NCI-H1436 (cell line): ENCODE measurements around the gene SIL1.

Experiments used
- DNase-seq: peaks from one replicate; lab custom pipeline; 2025; lab: John Stamatoyannopoulos, UW

The SIL1 gene

GRCh38 chr5:138955013-138955660, 243.0 kb downstream of the SIL1 start:
- DNase-seq: no peak

- no peak for DNase-seq
These were observed 243.7 kb downstream of the SIL1 start for GRCh38 chr5:138954257-138955012.

DNA sequence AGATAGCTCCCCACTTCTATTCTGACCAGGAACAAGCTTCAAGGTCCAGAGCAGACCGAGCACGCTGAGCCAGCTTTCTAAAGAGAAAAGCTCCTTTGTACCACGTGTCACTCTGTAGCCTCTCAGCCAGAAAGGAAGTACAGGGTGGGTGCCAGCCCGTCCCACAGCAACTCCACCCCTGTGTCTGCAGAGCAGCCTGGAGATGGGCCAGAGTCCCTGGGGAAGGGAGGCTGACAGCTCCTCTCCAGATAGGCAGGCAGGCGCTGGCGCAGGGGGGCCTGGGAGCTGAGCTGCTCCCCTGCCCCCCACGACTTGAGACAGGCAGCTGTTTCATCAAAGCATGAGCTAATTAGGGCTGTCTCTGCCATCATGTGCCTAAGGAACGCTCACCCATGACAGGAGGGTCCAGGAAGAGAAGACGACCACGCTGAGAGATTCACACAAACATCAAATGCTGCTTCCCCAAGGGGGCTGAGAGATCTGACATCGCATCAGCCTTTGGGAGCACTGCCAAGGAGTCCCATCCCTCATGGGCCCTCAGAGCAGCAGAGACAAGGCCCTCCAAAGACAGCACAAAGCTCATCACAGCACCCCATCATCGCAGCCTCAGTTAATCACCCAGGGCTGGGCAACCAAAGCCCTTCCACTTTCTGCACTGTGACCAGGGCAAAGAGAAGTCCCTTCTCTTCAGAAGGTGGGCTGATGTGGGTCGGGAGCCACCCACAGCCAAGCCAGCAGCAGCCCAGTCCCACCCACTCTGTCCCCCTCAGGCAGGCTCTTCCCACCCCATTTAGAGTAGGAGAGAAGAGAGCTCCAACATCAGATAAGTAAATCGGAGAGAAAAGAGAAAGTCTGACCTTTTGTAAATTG, 244.5 kb downstream of the SIL1 start:
- DNase-seq: peak; percentile 76

- no peak for DNase-seq
These were observed 245.2 kb downstream of the SIL1 start for GRCh38 chr5:138952962-138953361.

DNA sequence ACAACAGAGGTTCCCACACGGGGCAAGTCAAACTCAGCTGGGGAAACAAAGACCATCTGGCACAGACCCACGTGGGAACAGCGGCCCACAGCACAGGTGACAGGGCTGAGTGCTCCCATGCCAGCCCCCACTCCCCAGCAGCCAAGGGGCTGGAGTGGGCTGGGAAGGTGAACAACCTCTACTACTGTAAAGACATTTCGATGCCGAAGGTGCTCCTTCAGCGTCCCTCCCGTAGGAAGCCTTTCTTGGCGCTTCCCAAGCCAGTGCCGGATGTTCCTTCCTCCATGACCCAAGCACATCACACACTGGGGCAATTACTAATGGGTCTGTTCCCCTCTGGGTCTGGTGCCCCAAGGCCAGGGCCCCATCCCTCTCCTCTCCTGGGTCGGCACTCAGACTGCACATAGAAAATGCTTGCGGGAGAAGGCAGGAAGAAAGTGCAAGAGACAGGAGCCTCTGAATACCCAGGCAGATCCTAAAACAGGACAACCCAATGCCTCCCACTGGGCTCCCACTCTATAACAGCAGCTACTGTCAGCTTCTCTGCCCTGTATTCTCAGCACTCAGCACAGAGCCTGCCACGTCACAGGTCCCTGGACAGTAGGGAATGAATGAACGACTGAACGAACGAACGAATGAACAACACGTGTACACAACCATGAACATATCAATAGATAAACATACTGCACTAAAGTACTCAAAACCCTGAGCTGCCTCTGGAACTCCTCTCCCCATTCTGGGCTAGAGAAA, 246.0 kb downstream of the SIL1 start:
- no peak for DNase-seq

- DNase-seq: no peak
These were observed 246.8 kb downstream of the SIL1 start for GRCh38 chr5:138951091-138951985.

DNA sequence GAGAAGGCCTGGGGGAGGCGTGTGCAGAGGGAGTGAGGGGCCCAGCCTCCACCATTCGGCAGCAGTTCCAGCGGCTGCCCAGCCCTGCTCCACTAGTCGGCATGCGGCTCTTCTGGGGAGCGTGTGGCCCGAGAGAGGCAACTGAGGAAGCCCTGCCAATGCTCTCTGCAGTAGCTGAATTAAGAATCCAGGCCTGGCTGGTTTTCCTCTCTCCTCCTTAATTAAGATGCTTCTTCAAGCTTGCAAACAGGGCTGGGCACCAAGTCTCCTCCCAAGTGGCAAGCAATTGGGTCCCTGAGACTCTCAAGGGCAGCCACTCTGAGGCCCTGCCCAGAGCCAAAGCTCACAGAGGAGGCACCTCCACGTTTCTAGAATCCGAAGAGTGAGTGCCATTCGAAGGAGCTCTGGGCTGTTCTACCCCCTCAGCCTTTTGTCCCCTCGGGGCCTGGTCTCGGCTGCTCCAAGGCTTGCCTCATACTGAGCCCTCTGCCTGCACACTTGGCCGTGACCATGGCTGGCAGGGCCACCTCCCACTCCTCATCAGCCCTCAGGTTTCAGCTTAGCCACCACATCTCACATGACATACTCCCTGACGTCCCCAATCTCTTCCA, 247.6 kb downstream of the SIL1 start:
- DNase-seq: no peak

DNA sequence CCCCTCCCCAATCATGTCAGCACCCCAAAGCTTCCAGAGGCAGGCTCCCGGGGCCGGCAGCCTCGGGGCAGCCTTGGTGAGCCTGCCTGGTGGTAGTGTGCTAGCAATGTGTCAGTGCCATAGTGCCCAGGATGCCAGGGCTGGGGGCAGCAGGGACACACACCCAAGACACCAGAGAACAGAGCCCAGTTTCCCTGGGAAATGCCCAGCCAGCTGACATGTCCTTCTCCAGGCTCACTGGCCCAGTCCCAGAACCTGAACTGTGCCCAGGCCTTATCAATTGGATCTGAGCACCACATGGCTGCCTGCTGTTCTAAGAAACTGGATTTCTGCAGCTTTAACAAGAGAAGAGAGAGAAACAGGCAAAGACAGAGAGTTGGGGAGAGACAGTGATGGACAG, 248.2 kb downstream of the SIL1 start:
- DNase-seq: no peak

DNA sequence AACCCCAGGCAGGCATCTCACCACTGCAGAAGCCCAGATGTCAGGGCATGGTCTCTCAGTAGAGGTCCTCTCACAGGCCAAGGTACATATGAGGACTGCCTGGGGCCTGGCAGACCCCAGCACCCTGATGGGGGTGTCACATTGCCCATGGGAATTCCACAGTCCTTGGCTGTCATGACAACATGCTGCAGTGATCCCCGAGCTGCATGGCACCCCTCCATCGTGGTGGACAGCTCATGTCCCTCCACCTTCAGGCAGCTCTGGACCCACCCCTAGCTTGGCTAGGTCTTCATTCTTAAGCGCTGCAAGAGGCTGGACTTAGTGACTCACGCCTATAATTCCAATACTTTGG, 249.0 kb downstream of the SIL1 start:
- DNase-seq: no peak

- DNase-seq: no peak
These were observed 249.5 kb downstream of the SIL1 start for GRCh38 chr5:138948471-138949222.

DNA sequence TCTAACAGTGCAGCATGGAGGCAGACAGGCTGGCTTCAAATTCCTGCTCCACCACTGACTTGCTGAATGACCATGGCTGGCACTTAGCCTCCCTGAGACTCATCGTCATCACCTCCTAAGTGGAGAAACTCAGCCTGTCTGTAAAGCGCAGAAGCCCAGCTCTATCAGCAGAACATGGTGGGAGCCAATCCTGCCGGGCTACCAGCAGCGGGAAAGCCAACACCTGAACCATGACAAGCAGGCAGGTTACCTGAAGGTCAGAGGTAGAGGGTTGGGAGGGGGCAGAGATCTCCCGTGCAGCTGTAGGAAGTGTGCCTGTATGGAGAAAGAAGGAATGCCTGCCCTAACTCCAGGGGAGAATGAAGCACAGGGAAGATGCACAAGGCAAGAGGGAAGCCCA, 250.4 kb downstream of the SIL1 start:
- DNase-seq: no peak

GRCh38 chr5:138946831-138947560, 251.2 kb downstream of the SIL1 start:
- DNase-seq: no peak

DNA sequence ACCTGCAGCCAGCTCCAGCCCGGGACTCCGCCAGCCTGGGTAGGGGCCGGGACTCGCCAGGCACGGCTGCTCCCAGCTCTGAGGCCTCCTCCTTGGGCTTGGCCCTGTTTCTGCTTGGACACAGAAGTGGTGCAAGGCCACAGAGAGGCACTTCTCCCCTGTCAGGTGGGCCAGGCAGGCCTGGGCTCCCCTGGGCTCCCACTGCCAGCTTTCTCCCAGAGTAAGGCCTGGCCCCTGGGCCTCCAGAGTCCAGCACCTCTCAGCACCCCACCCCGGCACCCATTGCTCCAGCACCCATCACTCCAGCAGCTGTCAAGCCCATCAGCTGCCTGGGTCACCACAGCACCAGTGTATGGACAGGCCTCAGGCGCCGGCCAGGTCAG, 251.9 kb downstream of the SIL1 start:
- DNase-seq: no peak

DNA sequence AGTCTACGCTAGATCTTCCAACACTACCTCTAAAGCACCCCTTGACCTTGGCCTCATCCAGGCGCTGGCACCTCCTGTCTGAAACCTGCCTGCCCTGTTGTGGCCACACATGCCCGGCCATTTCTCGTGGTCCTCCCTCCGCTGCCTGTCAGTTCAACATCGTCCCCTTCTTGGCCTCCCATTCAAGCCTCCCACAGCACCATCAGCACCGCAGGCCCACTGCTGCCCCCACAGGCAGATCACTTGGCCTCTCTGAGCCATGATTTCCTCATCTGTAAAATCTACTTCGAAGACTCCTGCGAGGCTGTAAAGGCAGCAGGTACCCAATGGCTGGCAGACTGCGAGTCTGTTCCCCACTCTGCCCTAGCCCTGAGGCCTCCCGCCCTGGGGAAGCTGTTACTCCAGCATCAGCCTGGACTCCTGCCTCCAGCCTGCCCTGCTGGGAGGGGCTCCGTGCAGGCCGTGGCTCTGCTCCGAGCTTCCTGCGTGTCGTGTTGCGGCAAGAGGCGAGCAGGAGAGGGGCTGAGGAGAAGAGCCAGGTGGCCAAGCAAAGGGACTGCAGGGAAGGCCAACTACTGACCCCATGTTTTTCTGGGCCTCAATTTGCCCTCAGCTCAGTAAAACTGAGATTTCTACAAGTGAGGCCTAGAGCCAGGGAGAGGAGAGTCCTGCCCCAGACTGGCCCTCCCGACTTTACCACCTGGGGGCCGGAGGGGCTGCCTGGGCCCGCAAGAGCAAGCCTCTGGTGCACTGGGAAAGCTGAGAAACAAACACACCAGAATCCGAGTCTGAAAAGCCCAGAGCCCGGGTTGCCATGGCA, 252.5 kb downstream of the SIL1 start:
- no peak for DNase-seq

DNA sequence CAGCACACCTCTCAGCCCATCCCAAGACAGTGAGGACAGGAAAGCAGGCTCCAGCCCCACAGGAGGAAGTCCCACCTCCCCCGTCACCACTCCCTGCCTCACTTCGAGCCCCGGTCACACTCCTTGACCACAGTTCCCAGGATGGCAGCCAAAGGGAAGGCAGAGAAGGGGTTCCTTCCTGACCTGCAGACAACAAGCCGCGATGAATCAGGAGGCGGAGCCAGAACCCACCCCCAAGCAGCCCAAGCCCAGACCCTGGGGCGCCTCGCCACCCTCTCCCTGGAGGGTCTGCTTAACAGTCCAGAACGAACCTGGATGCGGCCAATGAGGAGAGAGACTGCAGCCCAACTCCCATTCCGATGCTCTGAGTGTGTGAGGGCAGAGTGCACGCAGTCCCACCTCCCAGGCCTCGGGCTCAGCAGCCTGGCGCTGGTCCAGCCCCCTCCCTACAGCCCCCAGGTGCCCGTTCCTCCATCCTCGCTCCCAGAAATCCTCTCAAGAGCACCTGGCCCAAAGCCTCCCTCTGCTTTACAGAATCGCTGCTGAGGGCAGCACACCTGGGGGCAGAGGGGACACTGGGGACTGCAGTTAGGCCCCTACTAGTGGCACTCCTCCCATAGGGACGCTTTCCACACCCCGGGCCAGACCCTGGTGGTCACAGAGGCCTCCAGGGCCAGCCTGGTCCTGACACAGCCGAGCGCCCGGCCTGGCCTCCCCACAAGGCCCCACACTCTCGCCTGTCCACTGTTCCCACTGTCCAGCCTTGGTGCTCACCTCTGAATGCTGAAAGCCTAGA, 253.4 kb downstream of the SIL1 start:
- no peak for DNase-seq

DNA sequence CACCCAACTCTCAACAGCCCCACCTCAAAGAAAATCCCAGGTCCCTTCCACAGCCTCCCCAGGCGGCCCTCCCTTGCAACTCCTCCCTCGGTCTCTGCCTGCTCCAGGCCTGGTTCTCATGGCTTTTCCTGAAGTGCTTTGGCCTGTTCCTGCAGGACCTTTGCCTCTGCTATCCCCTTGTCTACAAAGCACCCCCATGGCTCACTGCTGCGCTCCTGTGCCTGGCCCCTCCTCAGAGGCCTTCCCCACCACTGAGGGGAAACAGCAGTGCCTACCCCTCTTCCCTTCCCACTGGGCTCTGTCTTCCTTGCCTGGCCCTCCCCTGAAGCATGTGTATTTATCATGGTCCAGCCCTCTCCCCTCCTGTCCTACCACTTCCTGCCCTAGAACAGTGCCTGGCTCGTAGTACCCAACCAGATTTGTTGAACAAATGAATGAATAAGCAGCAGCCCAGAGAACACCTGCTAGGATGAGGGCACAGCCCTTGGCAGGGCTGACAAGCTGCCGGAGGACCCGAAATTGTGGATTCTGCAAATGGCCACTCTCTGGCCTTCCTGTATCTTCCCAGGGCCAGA, 254.5 kb downstream of the SIL1 start:
- DNase-seq: no peak

- DNase-seq: no peak
These were observed 255.3 kb downstream of the SIL1 start for GRCh38 chr5:138942861-138943260.
